Neuron (in vitro differentiated cells): ENCODE data around the gene ARHGAP45.

Experiments
- H2AFZ ChIP-seq: one replicate; pipeline ENCODE4 v1.6.1; 2013; ENCODE audit warnings: low read depth, mild to moderate bottlenecking, inconsistent platforms, low read length, moderate library complexity
- H3K27me3 ChIP-seq: one replicate; pipeline ENCODE4 v1.6.1; 2013; ENCODE audit warnings: low read length; ENCODE audit not compliant: insufficient read depth
- H3K36me3 ChIP-seq: one replicate; pipeline ENCODE4 v1.6.1; 2013; ENCODE audit warnings: low read length; ENCODE audit not compliant: insufficient read depth
- H3K4me1 ChIP-seq: one replicate; pipeline ENCODE4 v1.6.1; 2013; ENCODE audit warnings: low read length; ENCODE audit not compliant: insufficient read depth
- H3K4me3 ChIP-seq: 2 replicates; pipeline ENCODE4 v1.5.1; 2013; ENCODE audit warnings: mild to moderate bottlenecking, low read length, moderate library complexity
- H3K9me3 ChIP-seq: one replicate; pipeline ENCODE4 v1.6.1; 2013; ENCODE audit warnings: low read length

Gene ARHGAP45

DNA sequence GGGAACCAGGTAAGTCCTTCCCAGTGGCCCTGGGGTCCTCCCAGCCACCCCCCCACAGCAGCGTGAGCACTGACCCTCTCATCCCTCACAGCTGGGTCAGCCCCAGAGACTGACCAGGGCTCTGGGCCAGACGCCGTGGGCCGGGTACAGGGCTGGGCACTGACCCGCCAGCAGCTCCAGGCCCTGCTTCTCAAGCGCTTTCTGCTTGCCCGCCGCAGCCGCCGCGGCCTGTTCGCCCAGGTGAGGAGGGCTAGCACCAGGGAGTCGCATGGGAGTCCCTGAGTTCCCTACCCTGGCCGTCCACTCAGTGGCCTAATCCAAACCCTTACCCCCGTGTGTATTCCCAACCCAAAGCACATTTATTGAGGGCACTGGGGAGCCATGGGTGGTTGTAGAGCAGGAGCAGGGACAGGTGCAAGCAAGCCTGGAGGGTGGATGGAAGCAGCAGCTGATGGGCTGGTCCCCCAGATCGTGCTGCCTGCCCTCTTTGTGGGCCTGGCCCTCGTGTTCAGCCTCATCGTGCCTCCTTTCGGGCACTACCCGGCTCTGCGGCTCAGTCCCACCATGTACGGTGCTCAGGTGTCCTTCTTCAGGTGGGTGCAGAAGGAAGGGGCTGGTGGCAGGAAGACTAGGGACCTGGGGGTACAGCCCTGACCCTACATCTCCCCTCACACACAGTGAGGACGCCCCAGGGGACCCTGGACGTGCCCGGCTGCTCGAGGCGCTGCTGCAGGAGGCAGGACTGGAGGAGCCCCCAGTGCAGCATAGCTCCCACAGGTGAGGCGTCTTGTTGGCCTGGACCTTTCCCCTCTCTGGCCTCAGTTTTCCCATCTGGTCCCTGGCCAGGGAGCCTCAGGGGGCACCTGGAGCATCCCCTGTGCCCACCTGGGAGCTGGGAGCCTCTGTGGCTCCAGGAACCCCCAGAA is 12.6 kb upstream of the ARHGAP45 start:
- H3K27me3 ChIP-seq, result no peaks in the 10 kb centered on the region
- H3K9me3 ChIP-seq, result peaks cover 3% of the 10 kb centered on the region
- no peaks in the 10 kb centered on the region for H3K4me1 ChIP-seq
- no peak overlapping the region for H3K4me3 ChIP-seq
- no peaks in the 10 kb centered on the region for H3K36me3 ChIP-seq
- no peak overlapping the region for H2AFZ ChIP-seq

DNA sequence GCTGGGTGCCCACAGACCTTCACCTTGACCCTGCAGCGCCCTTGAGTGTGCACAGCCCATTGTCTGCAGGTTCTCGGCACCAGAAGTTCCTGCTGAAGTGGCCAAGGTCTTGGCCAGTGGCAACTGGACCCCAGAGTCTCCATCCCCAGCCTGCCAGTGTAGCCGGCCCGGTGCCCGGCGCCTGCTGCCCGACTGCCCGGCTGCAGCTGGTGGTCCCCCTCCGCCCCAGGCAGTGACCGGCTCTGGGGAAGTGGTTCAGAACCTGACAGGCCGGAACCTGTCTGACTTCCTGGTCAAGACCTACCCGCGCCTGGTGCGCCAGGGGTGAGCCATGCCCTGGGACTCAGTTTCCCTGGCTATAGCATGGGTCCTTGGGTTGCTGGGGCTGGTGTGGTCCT is 11.9 kb upstream of the ARHGAP45 start:
- Histone ChIP-seq H3K9me3 (peaks cover 3% of the 10 kb centered on the region), H3K36me3 (no peaks in the 10 kb centered on the region), H3K4me3 (no peak overlapping the region), H3K27me3 (no peaks in the 10 kb centered on the region), H2AFZ (no peak overlapping the region), H3K4me1 (no peaks in the 10 kb centered on the region)

DNA sequence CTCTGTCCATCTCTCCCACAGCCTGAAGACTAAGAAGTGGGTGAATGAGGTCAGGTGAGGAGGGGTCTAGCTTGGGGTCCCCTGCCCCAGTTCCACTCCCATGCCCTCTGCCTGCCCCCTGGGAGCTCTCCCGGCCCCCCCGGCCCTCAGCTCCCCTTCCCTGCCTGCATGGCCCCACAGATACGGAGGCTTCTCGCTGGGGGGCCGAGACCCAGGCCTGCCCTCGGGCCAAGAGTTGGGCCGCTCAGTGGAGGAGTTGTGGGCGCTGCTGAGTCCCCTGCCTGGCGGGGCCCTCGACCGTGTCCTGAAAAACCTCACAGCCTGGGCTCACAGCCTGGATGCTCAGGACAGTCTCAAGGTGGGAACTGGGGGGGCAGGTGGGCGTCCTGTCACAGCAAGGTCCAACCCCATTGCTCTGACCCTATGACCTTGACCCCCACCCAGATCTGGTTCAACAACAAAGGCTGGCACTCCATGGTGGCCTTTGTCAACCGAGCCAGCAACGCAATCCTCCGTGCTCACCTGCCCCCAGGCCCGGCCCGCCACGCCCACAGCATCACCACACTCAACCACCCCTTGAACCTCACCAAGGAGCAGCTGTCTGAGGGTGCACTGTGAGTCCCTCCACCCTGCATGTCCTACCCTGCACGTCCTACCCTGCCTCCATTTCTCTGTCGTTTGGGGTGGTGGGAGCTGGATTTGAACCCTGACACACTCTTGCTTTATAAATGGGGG is 10.9 kb upstream of the ARHGAP45 start:
- Histone ChIP-seq H3K36me3 (no peaks in the 10 kb centered on the region), H2AFZ (no peak overlapping the region), H3K4me3 (no peak overlapping the region), H3K27me3 (no peaks in the 10 kb centered on the region), H3K4me1 (no peaks in the 10 kb centered on the region), H3K9me3 (peaks cover 3% of the 10 kb centered on the region)

DNA sequence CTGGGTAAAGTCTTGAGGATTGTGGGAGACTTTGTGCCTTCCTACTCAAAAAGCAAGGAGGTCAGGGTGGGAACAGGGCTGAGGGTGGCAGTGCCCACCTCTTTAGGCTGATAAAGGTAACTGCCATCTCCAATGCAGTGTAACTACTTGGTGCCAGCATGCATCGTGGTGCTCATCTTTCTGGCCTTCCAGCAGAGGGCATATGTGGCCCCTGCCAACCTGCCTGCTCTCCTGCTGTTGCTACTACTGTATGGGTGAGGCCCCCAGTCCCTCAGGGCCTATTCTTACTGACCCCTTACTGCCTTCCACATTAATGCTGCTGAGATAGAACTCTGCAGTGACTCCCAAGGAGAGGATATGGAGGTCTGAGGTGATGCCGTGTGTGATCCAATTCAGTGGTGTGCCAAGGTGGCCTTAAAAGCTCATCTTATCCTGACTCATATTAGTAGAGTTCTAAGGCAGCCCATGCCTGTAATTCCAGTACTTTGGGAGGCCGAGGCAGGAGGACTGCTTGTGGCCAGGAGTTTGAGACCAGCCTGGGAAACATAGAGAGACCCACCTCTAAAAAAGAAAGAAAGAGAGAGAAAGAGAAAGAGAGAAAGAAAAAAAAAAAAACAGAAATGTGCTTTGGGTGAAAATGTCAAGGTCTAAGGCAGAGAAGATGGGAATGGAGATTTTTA is 9.7 kb upstream of the ARHGAP45 start:
- H3K36me3 ChIP-seq, result no peaks in the 10 kb centered on the region
- H3K27me3 ChIP-seq, result no peaks in the 10 kb centered on the region
- no peak overlapping the region for H3K4me3 ChIP-seq
- no peaks in the 10 kb centered on the region for H3K4me1 ChIP-seq
- no peak overlapping the region for H2AFZ ChIP-seq
- H3K9me3 ChIP-seq, result no peaks in the 10 kb centered on the region

DNA sequence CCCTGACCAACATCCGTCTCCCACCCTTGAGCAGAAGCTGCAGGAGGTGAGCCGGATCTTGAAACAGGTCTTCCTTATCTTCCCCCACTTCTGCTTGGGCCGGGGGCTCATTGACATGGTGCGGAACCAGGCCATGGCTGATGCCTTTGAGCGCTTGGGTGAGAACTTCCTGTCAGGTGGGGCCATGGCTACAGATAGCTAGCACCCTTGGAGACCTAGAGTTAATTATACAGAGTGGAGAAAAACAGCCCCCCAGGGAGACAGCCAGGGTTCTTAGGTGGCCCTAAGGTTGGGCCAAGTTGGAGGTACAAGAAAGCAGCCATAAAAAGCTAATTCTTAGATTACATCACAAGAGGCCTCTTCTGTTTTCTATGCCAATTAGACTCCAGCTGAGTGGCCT is 8.9 kb upstream of the ARHGAP45 start:
- H3K36me3 ChIP-seq, result no peaks in the 10 kb centered on the region
- no peak overlapping the region for H2AFZ ChIP-seq
- H3K9me3 ChIP-seq, result no peaks in the 10 kb centered on the region
- H3K4me3 ChIP-seq, result no peak overlapping the region
- H3K27me3 ChIP-seq, result no peaks in the 10 kb centered on the region
- no peaks in the 10 kb centered on the region for H3K4me1 ChIP-seq

DNA sequence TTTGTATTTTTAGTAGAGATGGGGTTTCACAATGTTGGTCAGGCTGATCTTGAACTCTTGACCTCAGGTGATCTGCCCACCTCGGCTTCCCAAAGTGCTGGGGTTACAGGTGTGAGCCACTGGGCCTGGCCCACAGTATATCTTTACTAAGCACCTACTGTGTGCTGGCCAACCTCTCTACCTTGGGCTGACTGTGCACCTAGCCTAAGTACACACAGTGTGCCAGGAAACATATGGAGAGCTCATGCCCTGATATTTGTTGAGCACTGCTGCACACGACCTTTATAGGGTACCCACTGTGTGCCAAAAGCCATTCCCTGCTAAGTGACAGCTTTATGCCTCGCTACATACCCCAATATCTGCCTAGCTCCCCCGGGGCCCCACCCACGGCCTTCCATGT is 6.3 kb upstream of the ARHGAP45 start:
- H3K27me3 ChIP-seq, result peaks cover 6% of the 10 kb centered on the region
- no peaks in the 10 kb centered on the region for H3K36me3 ChIP-seq
- H3K4me3 ChIP-seq, result no peak overlapping the region
- no peak overlapping the region for H2AFZ ChIP-seq
- H3K9me3 ChIP-seq, result no peaks in the 10 kb centered on the region
- H3K4me1 ChIP-seq, result peaks cover 6% of the 10 kb centered on the region

DNA sequence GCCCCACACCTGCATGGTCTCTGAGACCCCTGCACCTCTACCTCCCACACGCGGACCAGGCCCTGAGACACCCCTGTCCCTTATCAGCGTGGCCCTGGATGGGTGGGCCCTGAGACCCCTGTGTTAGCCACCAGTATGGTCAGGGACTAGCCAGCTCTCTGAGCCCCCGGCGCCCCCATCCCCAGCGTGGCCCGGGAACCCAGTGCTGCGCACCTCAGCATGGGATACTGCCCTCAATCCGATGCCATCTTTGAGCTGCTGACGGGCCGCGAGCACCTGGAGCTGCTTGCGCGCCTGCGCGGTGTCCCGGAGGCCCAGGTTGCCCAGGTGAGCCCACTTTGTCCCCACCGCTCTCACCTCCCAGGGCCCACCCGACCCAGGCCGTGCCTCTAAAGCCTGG is 5.0 kb upstream of the ARHGAP45 start:
- Histone ChIP-seq H3K4me1 (peaks cover 14% of the 10 kb centered on the region), H3K9me3 (no peaks in the 10 kb centered on the region), H3K27me3 (peaks cover 16% of the 10 kb centered on the region), H2AFZ (no peak overlapping the region), H3K4me3 (no peak overlapping the region), H3K36me3 (no peaks in the 10 kb centered on the region)

DNA sequence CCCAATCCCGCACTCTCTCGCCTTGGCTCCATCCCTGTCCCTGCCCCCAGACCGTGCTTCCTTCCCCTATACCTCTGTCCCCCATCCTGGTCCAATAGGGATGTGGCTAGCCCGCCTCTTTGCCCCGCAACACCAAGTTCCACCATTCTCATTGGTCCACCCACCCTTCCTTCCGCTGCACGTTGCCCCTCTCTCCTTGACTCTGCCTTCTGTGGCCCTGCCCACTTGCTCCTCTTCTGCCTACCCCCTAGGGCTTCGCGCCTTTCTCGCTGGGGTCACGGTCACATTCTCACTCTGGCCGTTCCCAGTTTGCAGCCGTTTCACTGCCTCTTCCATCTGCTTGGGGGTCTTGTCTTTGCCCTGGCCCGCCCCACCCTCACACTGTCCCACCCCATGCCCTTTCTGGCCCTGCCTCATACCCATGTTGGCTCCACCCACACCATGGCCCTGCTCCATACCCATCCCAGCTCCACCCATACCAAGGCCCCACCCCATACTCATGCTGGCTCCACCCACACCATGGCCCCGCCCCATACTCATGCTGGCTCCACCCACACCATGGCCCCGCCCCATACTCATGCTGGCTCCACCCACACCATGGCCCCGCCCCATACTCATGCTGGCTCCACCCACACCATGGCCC is 4.5 kb upstream of the ARHGAP45 start:
- peaks cover 19% of the 10 kb centered on the region for H3K27me3 ChIP-seq
- H3K9me3 ChIP-seq, result no peaks in the 10 kb centered on the region
- H2AFZ ChIP-seq, result no peak overlapping the region
- peaks cover 14% of the 10 kb centered on the region for H3K4me1 ChIP-seq
- no peak overlapping the region for H3K4me3 ChIP-seq
- H3K36me3 ChIP-seq, result no peaks in the 10 kb centered on the region

DNA sequence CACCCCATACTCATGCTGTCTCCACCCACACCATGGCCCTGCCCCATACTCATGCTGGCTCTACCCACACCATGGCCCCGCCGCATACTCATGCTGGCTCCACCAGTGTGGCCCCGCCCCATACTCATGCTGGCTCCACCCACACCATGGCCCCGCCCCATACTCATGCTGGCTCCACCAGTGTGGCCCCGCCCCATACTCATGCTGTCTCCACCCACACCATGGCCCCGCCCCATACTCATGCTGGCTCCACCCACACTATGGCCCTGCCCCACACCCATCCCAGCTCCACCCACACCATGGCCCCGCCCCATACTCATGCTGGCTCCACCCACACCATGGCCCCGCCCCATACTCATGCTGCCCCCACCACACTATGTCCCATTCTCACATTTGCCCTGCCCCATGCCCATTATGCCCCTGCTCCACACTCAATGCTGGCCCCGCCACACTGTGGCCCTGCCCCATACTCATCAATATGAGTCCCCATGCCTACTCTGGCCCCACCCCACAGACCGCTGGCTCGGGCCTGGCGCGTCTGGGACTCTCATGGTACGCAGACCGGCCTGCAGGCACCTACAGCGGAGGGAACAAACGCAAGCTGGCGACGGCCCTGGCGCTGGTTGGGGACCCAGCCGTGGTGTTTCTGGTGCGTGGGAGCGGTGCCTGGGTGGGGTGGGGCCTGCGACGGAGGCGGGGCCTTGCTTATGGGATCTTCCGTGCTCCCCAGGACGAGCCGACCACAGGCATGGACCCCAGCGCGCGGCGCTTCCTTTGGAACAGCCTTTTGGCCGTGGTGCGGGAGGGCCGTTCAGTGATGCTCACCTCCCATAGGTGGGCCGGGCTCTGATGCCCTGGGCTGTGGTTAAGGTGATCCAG is 3.7 kb upstream of the ARHGAP45 start:
- Histone ChIP-seq H3K4me3 (no peak overlapping the region), H2AFZ (no peak overlapping the region), H3K27me3 (peaks cover 23% of the 10 kb centered on the region), H3K36me3 (no peaks in the 10 kb centered on the region), H3K9me3 (no peaks in the 10 kb centered on the region), H3K4me1 (peaks cover 14% of the 10 kb centered on the region)

DNA sequence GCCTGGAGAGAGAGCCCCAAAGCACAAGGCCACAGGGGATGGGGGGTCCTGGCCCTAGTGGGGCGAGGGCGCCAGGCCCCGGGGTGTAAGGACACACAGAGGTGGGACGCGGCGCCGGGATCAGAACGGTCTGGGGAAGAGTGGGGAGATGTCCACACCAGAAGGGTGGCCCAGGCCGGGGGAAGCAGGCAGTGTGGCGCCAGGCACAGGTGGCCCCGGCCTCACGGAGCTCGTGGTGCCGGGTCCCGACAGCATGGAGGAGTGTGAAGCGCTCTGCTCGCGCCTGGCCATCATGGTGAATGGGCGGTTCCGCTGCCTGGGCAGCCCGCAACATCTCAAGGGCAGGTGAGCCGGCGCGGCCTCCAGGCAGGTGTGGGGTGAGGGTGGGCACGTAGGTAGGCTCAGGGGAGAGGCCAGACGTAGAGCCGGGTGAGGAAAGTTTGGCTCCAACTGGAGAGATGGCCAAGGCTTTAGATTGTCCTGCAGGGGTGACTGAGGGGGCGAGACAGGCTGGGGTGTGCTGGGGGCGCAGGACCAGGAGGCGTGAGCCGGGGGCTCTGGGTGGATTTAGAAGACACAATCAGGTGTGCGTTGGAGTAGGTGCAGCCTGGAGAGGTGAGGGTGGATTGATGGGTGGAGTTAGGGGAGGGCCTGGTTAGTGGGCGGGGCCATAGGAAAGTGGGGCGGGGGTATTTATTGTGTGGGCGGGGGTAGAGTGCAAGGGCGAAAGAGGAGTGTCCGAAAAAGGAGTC is 2.9 kb upstream of the ARHGAP45 start:
- Histone ChIP-seq H3K4me3 (no peak overlapping the region), H3K9me3 (no peaks in the 10 kb centered on the region), H2AFZ (no peak overlapping the region), H3K27me3 (peaks cover 28% of the 10 kb centered on the region), H3K36me3 (no peaks in the 10 kb centered on the region), H3K4me1 (peaks cover 14% of the 10 kb centered on the region)

DNA sequence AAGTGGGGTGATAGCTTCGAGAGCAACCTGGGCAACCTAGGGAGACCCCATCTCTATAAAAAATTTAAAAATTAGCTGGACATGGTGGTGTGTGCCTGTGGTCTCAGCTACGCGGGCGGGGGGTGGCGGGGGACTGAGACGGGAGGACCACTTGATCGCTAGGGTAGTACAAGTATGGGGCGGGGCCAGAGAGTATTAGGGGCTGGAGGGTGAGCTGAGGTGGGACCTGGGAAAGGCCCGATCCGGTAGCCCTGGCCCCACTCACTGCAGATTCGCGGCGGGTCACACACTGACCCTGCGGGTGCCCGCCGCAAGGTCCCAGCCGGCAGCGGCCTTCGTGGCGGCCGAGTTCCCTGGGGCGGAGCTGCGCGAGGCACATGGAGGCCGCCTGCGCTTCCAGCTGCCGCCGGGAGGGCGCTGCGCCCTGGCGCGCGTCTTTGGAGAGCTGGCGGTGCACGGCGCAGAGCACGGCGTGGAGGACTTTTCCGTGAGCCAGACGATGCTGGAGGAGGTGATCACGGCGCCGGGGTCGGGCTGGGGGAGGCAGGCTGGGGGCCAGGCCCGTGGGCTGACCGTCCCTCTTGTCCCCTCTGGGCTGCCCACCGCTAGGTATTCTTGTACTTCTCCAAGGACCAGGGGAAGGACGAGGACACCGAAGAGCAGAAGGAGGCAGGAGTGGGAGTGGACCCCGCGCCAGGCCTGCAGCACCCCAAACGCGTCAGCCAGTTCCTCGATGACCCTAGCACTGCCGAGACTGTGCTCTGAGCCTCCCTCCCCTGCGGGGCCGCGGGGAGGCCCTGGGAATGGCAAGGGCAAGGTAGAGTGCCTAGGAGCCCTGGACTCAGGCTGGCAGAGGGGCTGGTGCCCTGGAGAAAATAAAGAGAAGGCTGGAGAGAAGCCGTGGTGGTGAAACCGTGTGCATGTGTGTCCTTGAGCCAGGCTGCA is 2.0 kb upstream of the ARHGAP45 start:
- Histone ChIP-seq H3K36me3 (no peaks in the 10 kb centered on the region), H3K4me1 (peaks cover 14% of the 10 kb centered on the region), H3K27me3 (peaks cover 32% of the 10 kb centered on the region), H2AFZ (no peak overlapping the region), H3K9me3 (no peaks in the 10 kb centered on the region), H3K4me3 (peak overlapping the region; percentile 9)
